HG02981 (cell line): ENCODE measurements around the gene FRMD4A.
"Not testable (repeated sequence)": the region's sequence is repeated elsewhere in the genome, so short reads cannot be mapped to it uniquely, and the experiment has no call there.

ENCODE experiments used
- ATAC-seq: cut with Tn5 transposase; IDR thresholded peaks from one replicate; pipeline ENCODE4 v1.9.1; 2021; ENCODE audit warnings: mild to moderate bottlenecking, moderate library complexity; ENCODE audit not compliant: unreplicated experiment

FRMD4A gene

GRCh38 chr10:14116021-14116420 is 214.7 kb downstream of the FRMD4A start:
- no peak for ATAC-seq

GRCh38 chr10:14114791-14115190 is 215.9 kb downstream of the FRMD4A start:
- ATAC-seq: no peak

- ATAC-seq: no peak
These were observed 218.7 kb downstream of the FRMD4A start for GRCh38 chr10:14112056-14112455.

- no peak for ATAC-seq
These were observed 219.5 kb downstream of the FRMD4A start for GRCh38 chr10:14111208-14111607.

GRCh38 chr10:14106828-14107227 is 223.9 kb downstream of the FRMD4A start:
- ATAC-seq: no peak

DNA sequence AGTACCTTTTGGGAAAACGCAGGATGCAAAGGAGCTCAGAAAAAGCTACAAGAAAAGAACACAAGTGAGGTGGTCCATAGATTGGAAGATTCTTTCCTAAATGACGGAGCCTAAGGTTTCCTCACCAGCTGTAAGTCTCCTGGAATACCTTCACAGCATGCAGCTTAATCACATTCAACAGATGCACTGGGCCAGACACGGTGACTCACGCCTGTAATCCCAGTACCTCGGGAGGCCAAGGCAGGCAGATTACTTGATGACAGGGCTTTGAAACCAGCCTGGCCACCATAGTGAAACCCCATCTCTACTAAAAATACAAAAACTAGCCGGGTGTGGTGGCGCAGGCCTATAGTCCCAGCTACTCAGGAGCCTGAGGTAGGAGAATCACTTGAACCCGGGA is 228.7 kb downstream of the FRMD4A start:
- no peak for ATAC-seq

DNA sequence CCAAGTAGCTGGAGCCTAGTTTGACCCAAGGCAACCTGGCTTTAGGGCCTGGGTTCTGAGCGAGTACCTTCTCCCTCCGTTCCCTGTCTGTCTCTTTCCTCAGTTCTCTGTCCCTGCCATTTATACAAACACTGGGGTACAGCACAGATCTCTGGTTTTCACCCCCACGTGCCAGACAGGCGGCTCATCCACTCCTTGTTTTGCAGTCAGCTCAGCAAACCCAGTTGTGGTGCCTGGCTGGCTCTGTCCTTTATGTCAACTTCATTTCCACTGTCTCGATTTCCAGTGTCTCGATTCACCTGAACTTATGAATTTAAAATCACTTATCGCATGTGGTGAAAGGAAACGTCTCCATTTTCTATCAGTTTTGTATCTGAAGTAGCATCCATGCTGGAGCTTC is 230.8 kb downstream of the FRMD4A start:
- ATAC-seq: no peak

- no peak for ATAC-seq
These were observed 236.8 kb downstream of the FRMD4A start for GRCh38 chr10:14093730-14094484.

DNA sequence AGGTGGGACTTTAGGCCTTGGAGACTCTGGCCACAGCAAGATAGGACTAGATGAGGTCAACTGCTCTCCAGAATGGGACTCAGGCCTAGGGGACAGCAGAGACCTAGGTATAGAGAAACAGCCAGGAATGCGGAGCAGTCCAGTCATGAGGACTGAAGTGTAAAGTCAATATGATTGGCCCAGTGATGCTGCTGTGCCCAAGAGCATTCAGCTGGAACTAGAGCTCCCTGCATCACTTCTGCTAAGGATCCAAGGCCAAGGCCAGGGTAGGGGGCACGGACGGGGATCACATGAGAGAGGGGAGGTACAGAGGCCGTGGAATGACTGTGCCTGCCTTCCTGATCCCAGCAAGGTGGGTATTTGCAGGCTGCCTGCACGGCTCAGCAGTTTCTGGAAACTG is 237.9 kb downstream of the FRMD4A start:
- ATAC-seq: no peak

DNA sequence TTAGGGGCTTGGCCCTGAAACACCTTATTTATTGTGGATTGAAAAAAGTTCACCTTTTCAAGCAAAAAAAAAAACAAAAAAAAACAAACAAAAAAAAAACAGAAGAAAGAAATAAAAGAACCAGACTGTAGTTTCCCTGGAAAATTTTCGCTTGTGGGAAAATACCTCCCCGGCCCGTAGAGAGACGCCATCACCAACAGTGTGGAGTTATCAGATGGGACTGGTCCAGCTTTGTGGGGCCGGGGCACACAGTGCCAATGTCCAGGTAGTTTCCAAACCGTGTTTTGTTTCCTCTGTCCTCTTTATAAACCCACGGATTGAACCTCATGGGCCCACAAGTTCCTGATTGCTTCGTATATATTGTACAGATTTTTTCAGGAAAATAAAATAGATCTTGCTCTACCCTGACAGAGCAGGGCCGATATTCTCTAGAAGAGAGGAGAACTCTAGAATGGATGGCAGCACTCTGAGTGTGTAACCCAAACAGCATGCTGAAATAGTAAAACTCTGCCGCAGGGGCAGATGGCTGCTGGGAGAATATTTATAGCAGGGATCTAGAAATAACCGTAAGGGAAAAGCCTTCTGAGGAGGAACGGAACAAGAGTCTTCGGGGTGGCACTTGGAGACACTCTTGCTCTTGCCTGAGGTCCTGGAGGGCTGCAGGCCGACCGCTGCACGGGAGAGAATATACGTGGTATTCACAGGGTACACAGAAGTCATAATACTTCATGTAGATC is 241.0 kb downstream of the FRMD4A start:
- no peak for ATAC-seq

DNA sequence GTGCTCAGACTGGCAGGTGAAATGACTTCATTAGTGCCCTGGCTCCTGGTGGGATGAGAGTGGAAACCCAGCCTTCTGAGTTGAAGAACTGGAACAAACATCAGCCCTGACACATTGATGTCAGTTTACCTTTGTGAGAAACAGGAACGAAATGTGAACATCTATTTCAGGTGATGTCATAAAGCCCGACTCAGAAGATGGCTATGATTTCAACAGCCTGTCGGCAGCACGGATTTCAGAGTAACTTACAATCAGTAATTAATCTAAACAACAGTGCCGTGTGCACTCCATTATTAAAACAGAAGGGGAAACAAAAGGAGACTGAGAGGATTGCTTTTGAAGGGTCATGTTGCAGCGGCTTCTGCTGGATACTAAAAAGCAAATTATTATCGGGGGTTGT is 243.2 kb downstream of the FRMD4A start:
- ATAC-seq: no peak

DNA sequence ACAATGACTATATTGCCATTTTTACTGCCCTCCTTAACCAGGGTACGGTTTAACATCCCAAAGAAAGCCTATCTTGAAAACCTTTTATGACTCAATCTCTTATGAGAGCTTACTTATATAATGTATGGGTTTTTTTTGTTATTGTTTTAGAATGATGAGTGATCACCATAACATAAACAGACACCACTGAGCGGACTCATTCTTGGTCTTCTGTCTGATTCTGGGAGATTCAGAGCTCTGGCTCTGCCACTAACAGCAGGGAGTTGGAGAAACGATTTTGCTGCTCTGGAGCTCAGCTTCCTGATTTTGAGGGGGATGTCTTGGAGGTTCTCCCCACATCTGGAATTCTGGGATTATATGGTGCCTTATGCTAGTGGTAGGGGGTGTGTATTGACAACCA is 244.1 kb downstream of the FRMD4A start:
- ATAC-seq: no peak

DNA sequence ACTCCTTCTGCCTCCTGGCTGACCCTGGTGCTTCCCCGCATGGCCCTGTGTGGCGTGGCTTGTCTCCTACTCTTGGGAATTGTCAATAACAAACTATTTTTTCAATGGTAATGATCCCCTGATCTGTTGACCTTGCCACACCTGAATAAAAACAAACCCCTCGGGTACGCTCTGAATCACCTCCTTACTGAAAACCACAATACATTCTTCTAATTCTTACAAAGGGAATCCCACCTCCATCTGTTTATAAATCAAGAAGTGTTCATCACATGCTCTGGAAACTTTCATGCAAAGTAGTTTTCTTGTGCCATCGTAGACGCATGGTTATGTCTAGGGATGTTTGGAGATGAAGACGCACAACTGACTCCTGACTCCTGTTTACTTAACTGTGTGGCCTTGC is 245.8 kb downstream of the FRMD4A start:
- ATAC-seq: no peak

DNA sequence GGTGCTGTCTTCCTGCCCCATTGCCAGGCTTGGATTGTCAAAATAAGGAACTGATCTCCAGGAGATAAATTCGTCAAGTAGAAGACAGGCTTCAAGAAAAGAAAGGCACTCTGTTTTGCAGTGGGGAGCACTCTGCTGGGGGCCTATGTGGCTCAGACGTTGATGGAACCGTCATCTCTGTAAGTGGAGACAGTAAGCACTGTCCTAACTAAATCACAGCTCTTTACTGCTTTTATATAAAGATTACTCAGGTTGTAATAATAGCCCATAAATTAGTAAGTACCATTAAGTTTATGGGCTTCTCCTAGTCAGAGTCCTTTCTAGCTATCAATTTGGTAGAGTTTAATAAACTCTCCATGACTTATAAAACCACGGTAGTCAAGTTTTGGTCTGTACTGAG is 249.9 kb downstream of the FRMD4A start:
- ATAC-seq: no peak

- no peak for ATAC-seq
These were observed 253.3 kb downstream of the FRMD4A start for GRCh38 chr10:14077430-14077829.

DNA sequence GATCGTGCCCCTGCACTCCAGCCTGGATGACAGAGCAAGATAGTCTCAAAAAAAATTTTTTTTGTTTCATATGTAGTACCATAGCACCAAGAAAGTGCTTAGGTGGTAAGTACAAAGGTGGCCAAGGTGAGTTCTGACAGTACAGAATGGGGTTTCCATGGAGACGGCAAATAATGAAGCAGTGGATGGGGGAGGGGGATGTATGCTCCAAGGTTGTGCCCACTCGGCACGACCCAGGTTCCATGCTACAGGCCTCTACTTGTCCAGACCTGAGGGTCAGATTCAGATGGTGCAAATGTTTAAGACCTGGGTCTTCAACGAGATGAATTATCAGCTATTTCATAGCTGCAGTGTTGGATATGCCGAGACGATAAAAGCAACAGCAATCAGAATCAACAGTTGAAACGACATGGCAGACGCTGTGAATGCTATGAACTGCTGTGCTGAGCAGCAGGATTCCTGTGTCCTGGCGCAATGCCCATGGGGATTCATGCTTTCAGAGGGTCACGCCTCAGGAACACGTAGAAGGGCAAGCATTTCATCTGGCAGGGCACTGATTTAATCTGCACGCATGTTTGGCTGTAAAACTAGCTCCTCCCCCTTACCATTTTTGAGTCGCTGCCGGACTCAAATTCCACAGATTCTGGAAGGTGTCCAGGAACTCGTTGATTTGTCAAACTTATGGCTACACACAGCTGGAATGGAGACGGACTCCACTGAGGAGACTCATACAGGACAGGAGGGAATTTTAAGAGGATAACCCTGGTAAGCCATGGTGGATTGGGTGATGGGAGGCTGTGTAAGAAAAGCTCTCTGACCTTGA is 256.5 kb downstream of the FRMD4A start:
- ATAC-seq: no peak

DNA sequence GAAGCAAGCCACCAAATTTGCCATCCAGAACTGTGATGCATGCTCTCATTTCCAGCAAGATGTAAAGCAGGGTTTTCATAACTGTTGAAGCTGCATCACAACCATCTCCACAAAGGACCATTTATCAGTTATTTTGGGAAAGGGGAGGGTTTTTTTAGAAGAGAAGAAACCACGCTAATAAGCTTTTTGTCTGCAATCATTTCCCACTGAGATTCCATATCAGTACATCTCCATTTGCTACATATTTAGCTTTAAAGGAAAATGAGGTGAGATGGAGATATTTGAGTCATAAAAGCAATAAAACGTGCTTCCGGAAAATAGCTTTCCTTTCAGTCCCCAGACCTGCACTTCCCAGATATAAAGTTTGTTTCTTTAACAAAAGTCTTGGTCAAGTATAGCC is 258.2 kb downstream of the FRMD4A start:
- no peak for ATAC-seq

- no peak for ATAC-seq
These were observed 258.8 kb downstream of the FRMD4A start for GRCh38 chr10:14071956-14072355.

DNA sequence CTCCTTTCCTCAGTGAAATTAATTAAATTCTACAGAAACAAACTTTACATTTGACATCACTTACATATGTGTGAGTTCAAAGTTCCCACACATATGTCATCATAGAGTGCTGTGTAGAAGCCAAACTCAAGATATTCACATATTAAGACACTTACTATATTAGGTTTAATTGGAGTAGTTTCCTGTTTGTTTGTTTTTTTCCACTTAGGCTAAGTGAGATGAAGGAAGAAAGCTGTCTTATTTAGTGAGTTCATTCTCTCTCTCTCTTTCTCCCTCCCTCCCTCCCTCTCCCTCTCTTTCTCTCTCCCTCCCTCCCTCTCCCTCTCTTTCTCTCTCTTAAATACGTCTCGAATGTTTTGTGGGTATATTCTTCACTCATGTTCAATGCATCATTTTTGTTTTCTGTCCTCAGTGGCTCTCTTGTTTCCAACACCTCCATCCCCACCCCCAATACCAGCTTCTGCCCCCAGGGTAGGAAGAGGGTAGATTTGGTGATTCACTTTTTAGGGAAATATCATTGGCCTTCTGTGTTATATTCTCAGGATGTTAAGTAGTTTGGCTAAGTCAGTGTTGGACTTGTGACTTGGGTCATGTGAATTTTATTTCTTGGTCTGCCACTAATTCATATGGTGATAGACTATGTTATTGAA is 262.0 kb downstream of the FRMD4A start:
- no peak for ATAC-seq

DNA sequence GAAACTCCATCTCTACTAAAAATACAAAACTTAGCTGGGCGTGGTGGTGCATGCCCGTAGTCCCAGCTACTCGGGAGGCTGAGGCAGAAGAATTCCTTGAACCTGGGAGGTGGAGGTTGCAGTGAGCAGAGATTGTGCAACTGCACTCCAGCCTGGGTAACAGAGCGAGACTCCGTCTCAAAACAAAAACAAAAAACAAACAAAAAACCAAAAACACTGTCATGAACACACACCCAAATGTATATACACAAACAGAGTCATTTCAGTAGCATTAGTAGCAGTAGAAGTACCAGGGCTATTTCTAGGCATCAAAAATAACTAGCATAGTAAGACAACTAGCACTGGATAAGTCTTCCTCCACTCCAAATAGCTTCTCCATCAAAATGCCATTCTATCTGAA is 263.1 kb downstream of the FRMD4A start:
- not testable (repeated sequence) for ATAC-seq

- ATAC-seq: no peak
These were observed 264.6 kb downstream of the FRMD4A start for GRCh38 chr10:14066106-14066505.
